HepG2 (cell line): ENCODE measurements around the gene EMILIN3. TPM values are rescaled to one million over a fixed set of nuclear protein-coding genes. Genes with fewer than 3 reads are reported as not detected.
A peak's percentile ranks its signal among the peaks of the same experiment; 100 is the strongest.

Source experiments
- ATAC-seq: fragments of 200-7000 bp; cut with Tn5 transposase; 3 replicates; pipeline ENCODE4 v1.9.1; 2020; ENCODE audit warnings: mild to moderate bottlenecking, moderate library complexity
- BruUV-seq: library from RNA; stranded (reverse); fragments of 400-500 nt; replicated peaks from 2 replicates; lab custom pipeline; 2021; lab: Mats Ljungman, UMichigan
- CTCF ChIA-PET: fragments of 300-600 bp; formaldehyde crosslinking; extraction: SDS; loops from one replicate; lab custom pipeline; 2021; ENCODE audit warnings: low total read pairs, inconsistent platforms, low intra/inter-chr PET ratio; lab: Yijun Ruan, JAX
- POLR2A ChIA-PET: fragments of 350-600 bp; sonication (Branson Sonifier 250); formaldehyde crosslinking; loops from one replicate; lab custom pipeline; 2020; ENCODE audit warnings: antibody characterized with exemption, inconsistent platforms; lab: Yijun Ruan, JAX
- DNase-seq: peaks from one replicate; pipeline ENCODE4 v3.0.0-alpha.2; 2015; ENCODE audit warnings: low spot score
- FAIRE-seq: peaks from 3 replicates; lab custom pipeline; 2011; peaks lifted over from hg19 to GRCh38; lab: Jason Lieb, UNC
- H2AFZ ChIP-seq: one replicate; pipeline ENCODE4 v1.6.1; 2011; ENCODE audit warnings: low read length, inconsistent platforms
- H3K27ac ChIP-seq: fragments of 300-600 bp; 3 replicates; pipeline ENCODE4 v1.8.0; 2011; ENCODE audit warnings: mixed run types, mild to moderate bottlenecking, mixed read lengths, low read length, inconsistent platforms; ENCODE audit not compliant: insufficient read depth; ENCODE audit errors: extremely low read length
- H3K27me3 ChIP-seq, 2 experiments: fragments of 200-600 bp in 1 of 2; 2 replicates in 1 of 2; 3 replicates in 1 of 2; pipeline versions ENCODE4 v1.6.0 to v1.8.0; 2011; ENCODE audit warnings: low read length in 2 of 2, mild to moderate bottlenecking in 2 of 2, moderate library complexity in 2 of 2, inconsistent platforms in 1 of 2; ENCODE audit not compliant: insufficient read depth in 2 of 2, control insufficient read depth in 1 of 2
- H3K36me3 ChIP-seq, 2 experiments: fragments of 200-600 bp in 1 of 2; replicated peaks in 1 of 2; 2 replicates in 1 of 2; 3 replicates in 1 of 2; pipeline versions ENCODE4 v1.5.1 to v1.8.0; 2011; ENCODE audit warnings: low read length in 2 of 2, inconsistent platforms in 1 of 2; ENCODE audit not compliant: insufficient read depth in 2 of 2, control insufficient read depth in 1 of 2
- H3K4me1 ChIP-seq: 2 replicates; pipeline ENCODE4 v1.5.1; 2012; ENCODE audit warnings: low read length, inconsistent platforms; ENCODE audit not compliant: insufficient read depth
- H3K4me2 ChIP-seq: 2 replicates; pipeline ENCODE4 v1.6.0; 2011; ENCODE audit warnings: low read depth, low read length, inconsistent platforms
- H3K4me3 ChIP-seq, 3 experiments: fragments of 200-600 bp in 1 of 3; sonication (generic), shearing (Covaris generic) in 1 of 3; replicated peaks in 1 of 3; 2 replicates each; pipeline ENCODE4 v1.5.1; 2011 to 2016; ENCODE audit warnings: low read length in 3 of 3, inconsistent platforms in 2 of 3, low read depth in 2 of 3, mild to moderate bottlenecking in 2 of 3, control low read depth in 1 of 3, mixed read lengths in 1 of 3; ENCODE audit not compliant: insufficient read depth in 1 of 3
- H3K79me2 ChIP-seq: one replicate; pipeline ENCODE4 v1.6.1; 2011; ENCODE audit warnings: low read length, inconsistent platforms; ENCODE audit not compliant: insufficient read depth
- H3K9ac ChIP-seq: 2 replicates; pipeline ENCODE4 v1.6.0; 2011; ENCODE audit warnings: mild to moderate bottlenecking, low read depth, low read length, inconsistent platforms; ENCODE audit not compliant: insufficient read depth
- H3K9me3 ChIP-seq: 2 replicates; pipeline ENCODE4 v1.5.1; 2012; ENCODE audit warnings: mild to moderate bottlenecking, low read length
- H4K20me1 ChIP-seq: 2 replicates; pipeline ENCODE4 v1.6.0; 2011; ENCODE audit warnings: inconsistent platforms, mild to moderate bottlenecking, low read length, moderate library complexity; ENCODE audit not compliant: insufficient read depth
- ELF4 ChIP-seq: sonication (generic); formaldehyde crosslinking; IDR thresholded peaks from 2 replicates; pipeline ENCODE4 v1.5.0; 2020; ENCODE audit warnings: missing genetic modification reagents, mild to moderate bottlenecking, moderate library complexity, borderline replicate concordance
- HNF1B ChIP-seq: sonication (generic); formaldehyde crosslinking; IDR thresholded peaks from 2 replicates; pipeline ENCODE4 v1.5.1; 2020; ENCODE audit warnings: mild to moderate bottlenecking, moderate library complexity, missing genetic modification reagents
- KDM5B ChIP-seq: sonication (generic); formaldehyde crosslinking; IDR thresholded peaks from 2 replicates; pipeline ENCODE4 v1.4.0; 2020; ENCODE audit warnings: missing genetic modification reagents, mild to moderate bottlenecking, borderline replicate concordance
- LCORL ChIP-seq, 2 experiments: fragments of 450-650 bp in 1 of 2; sonication (generic) in 1 of 2; formaldehyde crosslinking in 1 of 2; IDR thresholded peaks; 2 replicates each; pipeline versions ENCODE4 v1.5.0 to v1.6.1; 2017 to 2020; ENCODE audit warnings: antibody characterized with exemption in 1 of 2, missing genetic modification reagents in 1 of 2
- SMARCE1 ChIP-seq: fragments of 450-650 bp; IDR thresholded peaks from 2 replicates; pipeline ENCODE4 v1.6.1; 2017; ENCODE audit warnings: borderline replicate concordance
- TRIM22 ChIP-seq: fragments of 450-650 bp; IDR thresholded peaks from 2 replicates; pipeline ENCODE4 v1.6.1; 2017
- ZNF234 ChIP-seq: sonication (generic); formaldehyde crosslinking; conservative IDR thresholded peaks from 2 replicates; pipeline ENCODE4 v1.5.1; 2020; ENCODE audit warnings: mild to moderate bottlenecking, missing genetic modification reagents
- ZNF431 ChIP-seq: sonication (generic); formaldehyde crosslinking; IDR thresholded peaks from 2 replicates; pipeline ENCODE4 v1.9.0; 2022; ENCODE audit warnings: missing genetic modification reagents, low read depth, mild to moderate bottlenecking, borderline replicate concordance
- ZNF605 ChIP-seq: sonication (generic); formaldehyde crosslinking; IDR thresholded peaks from 2 replicates; pipeline ENCODE4 v1.8.0; 2022; ENCODE audit warnings: mild to moderate bottlenecking, missing genetic modification reagents
- ZNF784 ChIP-seq: sonication (generic); formaldehyde crosslinking; IDR thresholded peaks from 2 replicates; pipeline ENCODE4 v1.5.1; 2020; ENCODE audit warnings: missing genetic modification reagents, mild to moderate bottlenecking, borderline replicate concordance
- WGBS: methylation state at CpG from one replicate; pipeline ENCODE4 v1.1.6; 2017; ENCODE audit warnings: low lambda C conversion rate; 5-methylcytosine and 5-hydroxymethylcytosine counted together
- in situ Hi-C: cut with HindIII; loops from 2 replicates; pipeline ENCODE4 v1.10.0; 2017; ENCODE audit warnings: low pct_unique_long_range_greater_than_20kb; ENCODE audit not compliant: extremely low pct_ligation_motif_present
- intact Hi-C: fragments of 100-400 bp; cut with micrococcal nuclease; formaldehyde crosslinking; loops from one replicate; pipeline ENCODE4 v1.10.0; 2022; ENCODE audit not compliant: unreplicated experiment
- polyA plus RNA-seq, 8 experiments: library from polyadenylated mRNA; depleted of rRNA in 3 of 8; stranded (reverse) in 7 of 8; unstranded in 1 of 8; fragments of >200 nt; fragmentation: Illumina TruSeq in 4 of 8; extraction: Trizol in 4 of 8; gene quantifications; 2 replicates each; pipeline versions ENCODE4 v1.2.1 to v1.2.3, GENCODE V29; 2011 to 2016; ENCODE audit warnings: low read depth in 4 of 8, missing spikeins in 1 of 8, mixed read lengths in 1 of 8; ENCODE audit not compliant: insufficient read depth in 1 of 8
- total RNA-seq, 5 experiments: library from RNA; depleted of rRNA; stranded (reverse); fragments of >200 nt; fragmentation: Illumina TruSeq; extraction: Trizol; gene quantifications; 2 replicates each; pipeline ENCODE4 v1.2.3, GENCODE V29; 2016; ENCODE audit warnings: low read depth in 1 of 5
- TF ChIP-seq, protein P1 (sequence below): IDR thresholded peaks from 2 replicates; pipeline ENCODE4 v1.6.1; 2012; ENCODE audit warnings: inconsistent platforms

EMILIN3 gene
- total and polyA plus RNA-seq, 2 of the 13 experiments (the other 11 are each of a cell fraction or from before 2014, with no cell fraction given), result 0.25 to 0.29 TPM

DNA sequence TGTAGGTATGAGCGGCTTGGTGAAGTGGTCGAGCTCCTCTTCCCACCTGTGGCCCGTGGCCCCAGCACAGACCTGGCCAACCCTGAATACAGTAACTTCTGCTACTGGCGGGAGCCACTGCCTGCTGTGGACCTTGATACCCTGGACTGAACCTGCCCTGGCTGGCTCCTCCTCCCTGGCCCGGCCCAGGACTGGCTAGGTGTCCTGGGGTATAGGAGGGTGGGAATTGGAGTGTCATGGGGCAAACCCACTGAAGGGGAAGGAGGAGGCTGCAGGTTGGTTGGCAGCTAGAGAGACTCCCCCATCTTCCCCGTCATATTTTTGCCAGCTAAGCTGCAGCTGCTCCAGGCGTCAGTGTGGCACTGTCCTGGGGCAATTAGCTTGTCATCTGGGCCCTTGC lies 7.9 kb downstream of the EMILIN3 start (continued):
- no peak for TF ChIP-seq ZNF784 (CRISPR knock-in tag)

DNA sequence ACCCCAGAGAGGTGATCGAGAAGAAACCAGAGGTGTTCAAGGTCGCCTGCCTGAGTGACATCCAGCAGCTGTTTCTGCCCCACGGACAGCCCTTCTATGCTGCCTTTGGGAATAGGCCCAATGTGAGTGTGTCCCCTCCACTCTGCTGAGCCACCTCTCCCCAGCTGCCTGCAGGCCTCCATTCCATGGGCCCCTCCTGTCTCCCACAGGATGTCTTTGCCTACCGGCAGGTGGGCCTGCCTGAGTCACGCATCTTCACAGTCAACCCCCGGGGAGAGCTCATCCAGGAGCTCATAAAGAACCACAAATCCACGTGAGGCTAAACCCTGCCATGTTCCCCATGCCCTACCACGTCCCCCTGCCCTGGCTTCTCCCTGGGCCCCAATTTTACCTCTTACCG lies 8.4 kb downstream of the EMILIN3 start:
- Histone ChIP-seq H3K79me2 (no peaks in the 10 kb centered on the region), H3K4me3 (0 out of 6 replicates have a peak overlapping the region, but pooled peaks of 1 of the 3 experiments have one; percentile 3), H3K36me3 (peaks cover 9 to 10% of the 10 kb centered on the region in 2 experiments; a peak in 3 of 5 replicates), H4K20me1 (no peaks in the 10 kb centered on the region), H3K9me3 (no peaks in the 10 kb centered on the region), H3K4me1 (peaks cover 13% of the 10 kb centered on the region), H3K27me3 (no peaks in the 10 kb centered on the region), H3K27ac (no peak overlapping the region), H3K9ac (no peak overlapping the region), H2AFZ (no peak overlapping the region), H3K4me2 (peak overlapping the region; percentile 29)
- BruUV-seq, result no TSS peak
- WGBS, result 88% methylated on average over 9 of the region's 9 CpGs
- ChIA-PET POLR2A (no interaction called here), CTCF (no interaction called here)
- ATAC-seq (no peak), DNase-seq (no peak), FAIRE-seq (no peak)
- intact Hi-C loops (loop anchor here (2.0 kb wide), 1 partner anchor 17 kb away; the partner anchor contains the start of gene LPIN3), in situ Hi-C loops (no loop called here)
- TF ChIP-seq KDM5B (0 out of 2 replicates have a peak, but pooled peaks have one; percentile 22), ZNF431 (CRISPR knock-in tag) (0 out of 2 replicates have a peak, but pooled peaks have one; percentile 39), ELF4 (CRISPR knock-in tag) (no peak), SMARCE1 (no peak), TRIM22 (no peak), ZNF234 (CRISPR knock-in tag) (0 out of 2 replicates have a peak, but pooled peaks have one; percentile 33), ZNF605 (no peak), LCORL (IDR thresholded peaks at IDR 0.05) (no peak), LCORL (CRISPR knock-in tag; IDR thresholded peaks at IDR 0.05) (0 out of 2 replicates have a peak, but pooled peaks have one; percentile 8), HNF1B (CRISPR knock-in tag) (peak; percentile 73; the same call in 1 of the 2 replicates)
- TF ChIP-seq, protein P1, sequence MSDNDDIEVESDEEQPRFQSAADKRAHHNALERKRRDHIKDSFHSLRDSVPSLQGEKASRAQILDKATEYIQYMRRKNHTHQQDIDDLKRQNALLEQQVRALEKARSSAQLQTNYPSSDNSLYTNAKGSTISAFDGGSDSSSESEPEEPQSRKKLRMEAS, result no peak
